Large intestine (tissue), 3 donors: ENCODE data around the gene NEK11. TPM values are rescaled to one million over a fixed set of nuclear protein-coding genes. Genes with fewer than 3 reads are reported as not detected.

Source experiments
- DNase-seq, 2 donors: peaks; one replicate each; pipeline versions ENCODE4 v3.0.0 to v3.0.0-alpha.2; 2013
- H3K27ac ChIP-seq: one replicate; pipeline ENCODE4 v1.5.1; 2013; ENCODE audit warnings: low read length
- H3K27me3 ChIP-seq: 2 replicates; pipeline ENCODE4 v1.6.1; 2013; ENCODE audit warnings: low read length; ENCODE audit not compliant: control insufficient read depth, insufficient read depth
- H3K36me3 ChIP-seq: 2 replicates; pipeline ENCODE4 v1.6.1; 2013; ENCODE audit warnings: low read length; ENCODE audit not compliant: control insufficient read depth, insufficient read depth
- H3K4me1 ChIP-seq: one replicate; pipeline ENCODE4 v1.6.1; 2013; ENCODE audit warnings: low read length; ENCODE audit not compliant: control insufficient read depth, insufficient read depth
- H3K4me3 ChIP-seq: one replicate; pipeline ENCODE4 v1.5.1; 2013; ENCODE audit warnings: low read length
- H3K9me3 ChIP-seq: one replicate; pipeline ENCODE4 v1.6.1; 2013; ENCODE audit warnings: mild to moderate bottlenecking, low read depth, low read length, moderate library complexity; ENCODE audit not compliant: control insufficient read depth
- WGBS: methylation state at CpG from one replicate; pipeline ENCODE4 v1.1.5; 2013; ENCODE audit warnings: low lambda C conversion rate; ENCODE audit not compliant: insufficient coverage; 5-methylcytosine and 5-hydroxymethylcytosine counted together
- polyA plus RNA-seq: library from polyadenylated mRNA; unstranded; fragments of 120-200 nt; gene quantifications from one replicate; pipeline ENCODE4 v1.2.1, GENCODE V29; 2013

Gene NEK11
- polyA plus RNA-seq, 1 donor: 10.5 TPM

DNA sequence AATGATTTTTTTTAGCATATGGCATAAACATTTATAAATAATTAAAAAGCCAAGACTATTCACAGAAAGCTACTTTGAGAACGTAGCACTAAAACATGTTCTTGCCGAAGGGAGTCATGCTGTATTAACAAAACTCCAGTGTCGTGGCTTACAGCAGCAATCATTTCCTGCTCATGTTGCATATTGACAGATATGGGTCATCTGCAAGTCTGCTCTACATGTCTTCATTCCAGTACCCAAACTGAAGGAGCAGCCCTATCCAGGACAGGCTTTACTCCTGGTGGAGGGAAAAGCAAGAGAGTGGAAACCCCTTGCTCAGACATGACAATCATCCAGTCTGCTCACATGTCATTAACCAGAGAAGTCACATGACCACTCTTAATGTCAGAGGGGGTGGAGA is 87.6 kb downstream of the NEK11 start:
- no peaks in the 10 kb centered on the region for H3K36me3 ChIP-seq
- no peaks in the 10 kb centered on the region for H3K4me1 ChIP-seq
- no peak overlapping the region for H3K4me3 ChIP-seq
- H3K27me3 ChIP-seq: no peaks in the 10 kb centered on the region
- H3K27ac ChIP-seq: no peak overlapping the region
- no peak for DNase-seq
- WGBS: no CpG with 5 or more reads among the region's 3 CpGs
- no peaks in the 10 kb centered on the region for H3K9me3 ChIP-seq

GRCh38 chr3:131125684-131126083 is 99.0 kb downstream of the NEK11 start:
- Histone ChIP-seq H3K27me3 (no peaks in the 10 kb centered on the region), H3K9me3 (peaks cover 11% of the 10 kb centered on the region), H3K27ac (no peak overlapping the region), H3K36me3 (no peaks in the 10 kb centered on the region), H3K4me3 (no peak overlapping the region), H3K4me1 (no peaks in the 10 kb centered on the region)
- DNase-seq: no peak

DNA sequence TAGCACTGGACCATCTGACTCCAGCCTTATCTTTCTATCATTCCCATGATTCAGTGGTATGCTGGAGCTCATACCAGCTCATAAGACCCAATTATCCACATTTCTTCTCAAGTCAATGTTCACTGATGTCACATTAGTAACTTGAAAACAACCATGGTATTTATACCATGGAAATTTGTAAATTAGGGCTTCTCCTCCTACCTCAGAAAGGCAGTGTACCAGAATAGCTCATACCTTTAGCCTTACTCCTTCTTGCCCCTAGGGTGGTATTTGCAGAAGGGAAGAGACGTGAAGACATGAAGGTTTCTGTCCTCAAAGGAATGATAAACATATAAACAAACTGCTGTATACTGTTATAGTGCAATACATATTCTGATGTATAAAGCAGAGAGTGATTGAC is 114.2 kb downstream of the NEK11 start:
- no peak overlapping the region for H3K27ac ChIP-seq
- no peaks in the 10 kb centered on the region for H3K4me1 ChIP-seq
- H3K4me3 ChIP-seq: no peak overlapping the region
- H3K27me3 ChIP-seq: no peaks in the 10 kb centered on the region
- WGBS: no CpG with 5 or more reads among the region's 1 CpG
- no peaks in the 10 kb centered on the region for H3K9me3 ChIP-seq
- DNase-seq: no peak
- no peaks in the 10 kb centered on the region for H3K36me3 ChIP-seq

GRCh38 chr3:131141770-131142169 is 115.1 kb downstream of the NEK11 start:
- WGBS: no CpG with 5 or more reads among the region's 2 CpGs
- no peaks in the 10 kb centered on the region for H3K9me3 ChIP-seq
- no peak overlapping the region for H3K4me3 ChIP-seq
- DNase-seq: no peak
- no peaks in the 10 kb centered on the region for H3K27me3 ChIP-seq
- no peaks in the 10 kb centered on the region for H3K36me3 ChIP-seq
- H3K4me1 ChIP-seq: no peaks in the 10 kb centered on the region
- H3K27ac ChIP-seq: no peak overlapping the region

DNA sequence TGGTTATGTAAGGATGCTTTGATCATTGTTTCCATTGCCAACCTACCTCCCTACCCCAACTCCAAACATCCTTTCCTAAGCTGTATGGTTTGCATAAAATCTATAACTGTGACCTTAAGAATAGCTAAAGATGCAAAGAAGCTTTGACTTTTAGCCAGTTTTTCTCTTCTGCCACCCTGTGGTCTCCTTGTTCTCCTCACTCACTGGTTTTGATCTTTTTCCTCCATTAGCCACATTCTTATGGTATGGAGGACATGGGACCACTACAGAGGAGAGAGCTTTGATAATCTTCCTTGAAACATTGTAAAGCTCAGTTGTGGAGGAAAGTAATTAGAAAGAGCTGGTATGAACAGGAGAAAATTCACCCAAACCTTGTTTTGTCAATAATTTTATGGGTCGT is 115.9 kb downstream of the NEK11 start:
- Histone ChIP-seq H3K36me3 (no peaks in the 10 kb centered on the region), H3K27ac (no peak overlapping the region), H3K27me3 (no peaks in the 10 kb centered on the region), H3K4me3 (no peak overlapping the region), H3K9me3 (no peaks in the 10 kb centered on the region), H3K4me1 (no peaks in the 10 kb centered on the region)
- no CpG with 5 or more reads among the region's 1 CpG for WGBS
- DNase-seq: no peak

DNA sequence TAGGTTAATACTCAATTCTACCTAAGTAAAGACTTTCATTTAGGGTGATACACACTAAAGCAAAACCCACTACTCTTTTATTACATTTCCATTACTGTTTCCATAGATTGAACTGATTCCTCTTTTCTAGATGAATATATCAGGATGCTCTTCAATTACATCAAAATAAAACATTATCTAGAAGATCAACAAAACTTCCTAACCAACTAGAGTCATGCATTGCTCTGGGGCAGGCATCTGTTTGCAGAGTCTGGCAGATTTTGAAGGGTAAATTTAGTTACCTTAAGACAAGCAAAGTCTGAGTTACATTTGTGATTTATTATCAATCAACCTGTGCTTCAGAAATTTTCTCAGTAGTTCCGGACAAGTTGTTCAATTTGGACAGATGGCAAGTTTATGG is 117.1 kb downstream of the NEK11 start:
- WGBS: 67% methylated on average over 1 of the region's 1 CpG
- no peaks in the 10 kb centered on the region for H3K27me3 ChIP-seq
- no peaks in the 10 kb centered on the region for H3K36me3 ChIP-seq
- no peak for DNase-seq
- no peaks in the 10 kb centered on the region for H3K4me1 ChIP-seq
- H3K27ac ChIP-seq: no peak overlapping the region
- no peaks in the 10 kb centered on the region for H3K9me3 ChIP-seq
- no peak overlapping the region for H3K4me3 ChIP-seq

DNA sequence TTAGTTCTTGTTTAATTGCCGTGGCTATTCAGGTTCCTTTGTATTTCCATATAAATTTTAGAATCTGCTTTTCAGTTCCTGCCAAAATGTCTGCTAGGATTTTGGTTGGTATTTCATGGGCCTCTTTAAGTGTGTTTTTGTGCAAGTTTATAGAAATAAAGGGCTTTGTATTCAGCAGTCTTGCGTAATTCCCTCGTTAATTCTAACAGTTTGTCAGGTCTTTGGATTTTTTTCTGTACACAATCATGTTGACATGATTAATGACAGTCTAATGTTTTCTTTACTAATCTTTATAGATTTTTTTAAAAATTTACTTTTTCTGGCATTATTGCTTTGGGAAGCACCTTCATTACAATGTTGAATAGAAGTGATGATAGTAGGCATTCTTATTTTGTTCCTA is 120.9 kb downstream of the NEK11 start:
- DNase-seq: no peak
- H3K27ac ChIP-seq: no peak overlapping the region
- 90% methylated on average over 2 of the region's 3 CpGs for WGBS
- no peaks in the 10 kb centered on the region for H3K36me3 ChIP-seq
- H3K27me3 ChIP-seq: no peaks in the 10 kb centered on the region
- H3K4me1 ChIP-seq: no peaks in the 10 kb centered on the region
- H3K9me3 ChIP-seq: no peaks in the 10 kb centered on the region
- no peak overlapping the region for H3K4me3 ChIP-seq

DNA sequence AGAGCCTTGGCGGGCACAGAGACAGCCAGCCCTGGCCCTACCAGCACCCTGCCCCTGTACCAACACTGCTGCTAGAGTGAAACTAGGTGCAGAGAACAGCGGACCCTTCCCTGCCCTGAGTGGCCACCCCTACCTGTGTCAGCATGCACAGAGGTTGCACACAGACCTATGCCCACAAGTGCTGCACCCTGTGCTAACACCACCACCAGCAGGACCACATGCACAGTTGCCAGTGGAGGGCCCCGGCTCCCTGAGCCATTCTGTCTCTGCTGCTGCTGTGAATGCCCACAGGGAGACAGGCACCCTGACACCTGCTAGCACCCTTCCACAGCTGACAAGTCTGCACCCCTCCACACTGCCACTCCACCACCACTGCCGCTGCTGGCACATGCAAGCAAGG is 131.8 kb downstream of the NEK11 start:
- Histone ChIP-seq H3K4me1 (no peaks in the 10 kb centered on the region), H3K27ac (no peak overlapping the region), H3K27me3 (no peaks in the 10 kb centered on the region), H3K4me3 (no peak overlapping the region), H3K36me3 (no peaks in the 10 kb centered on the region), H3K9me3 (no peaks in the 10 kb centered on the region)
- WGBS: no CpG with 5 or more reads among the region's 4 CpGs
- DNase-seq: no peak

GRCh38 chr3:131162516-131162915 is 135.8 kb downstream of the NEK11 start:
- H3K27ac ChIP-seq: no peak overlapping the region
- H3K9me3 ChIP-seq: no peaks in the 10 kb centered on the region
- H3K36me3 ChIP-seq: no peaks in the 10 kb centered on the region
- DNase-seq: no peak
- H3K27me3 ChIP-seq: no peaks in the 10 kb centered on the region
- no peak overlapping the region for H3K4me3 ChIP-seq
- 60% methylated on average over 1 of the region's 5 CpGs for WGBS
- no peaks in the 10 kb centered on the region for H3K4me1 ChIP-seq

- DNase-seq: no peak
- H3K9me3 ChIP-seq: no peaks in the 10 kb centered on the region
- no CpG with 5 or more reads among the region's 1 CpG for WGBS
- H3K4me1 ChIP-seq: no peaks in the 10 kb centered on the region
- H3K27ac ChIP-seq: no peak overlapping the region
- H3K4me3 ChIP-seq: no peak overlapping the region
- H3K36me3 ChIP-seq: peaks cover 3% of the 10 kb centered on the region
- no peaks in the 10 kb centered on the region for H3K27me3 ChIP-seq
Observed at GRCh38 chr3:131167867-131168266, 141.2 kb downstream of the NEK11 start.

- Histone ChIP-seq H3K4me1 (no peaks in the 10 kb centered on the region), H3K36me3 (peaks cover 3% of the 10 kb centered on the region), H3K4me3 (no peak overlapping the region), H3K9me3 (no peaks in the 10 kb centered on the region), H3K27me3 (no peaks in the 10 kb centered on the region), H3K27ac (no peak overlapping the region)
- no peak for DNase-seq
- WGBS: 80% methylated on average over 1 of the region's 3 CpGs
Observed at GRCh38 chr3:131169331-131169730, 142.7 kb downstream of the NEK11 start.
